Fibroblast of upper back skin (primary cell): ENCODE results near the gene STAT4.

Experiments used
- DNase-seq: peaks from one replicate; pipeline ENCODE4 v3.0.0-alpha.2; 2013

STAT4 gene

GRCh38 chr2:191081411-191082155, 69.2 kb downstream of the STAT4 start:
- peak; percentile 54 for DNase-seq

DNA sequence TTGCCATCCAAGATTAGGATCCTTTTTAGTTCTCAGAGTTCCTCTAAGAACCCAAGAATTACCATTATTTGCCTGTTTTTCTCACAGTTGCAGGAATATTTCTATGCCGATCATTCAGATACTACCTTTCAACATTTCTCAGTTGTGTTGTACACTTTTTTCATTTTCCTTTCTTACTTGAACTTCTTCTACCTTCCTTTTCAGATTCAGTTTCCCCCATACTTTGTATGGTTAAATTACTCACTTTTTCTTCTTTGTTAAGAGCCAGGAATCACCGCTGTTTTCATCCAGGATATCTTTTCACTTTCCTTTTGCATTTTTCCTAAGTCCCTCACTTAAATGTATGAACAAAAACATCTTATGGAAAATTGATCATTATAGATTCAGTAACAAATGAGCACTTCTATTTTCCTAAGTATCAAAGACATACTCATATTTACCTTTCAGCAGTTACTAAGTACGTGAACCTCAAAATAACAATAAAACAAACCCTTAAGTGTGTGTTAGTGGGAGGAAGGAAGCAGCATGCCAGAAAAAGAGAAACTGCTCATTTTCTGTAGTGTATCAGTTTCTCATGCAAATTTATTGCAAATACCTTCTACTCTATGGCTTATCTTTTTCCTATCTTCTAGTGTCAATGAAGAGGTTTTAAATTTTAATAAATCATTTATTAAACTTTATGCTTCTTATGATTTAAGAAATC, 72.5 kb downstream of the STAT4 start:
- no peak for DNase-seq

DNA sequence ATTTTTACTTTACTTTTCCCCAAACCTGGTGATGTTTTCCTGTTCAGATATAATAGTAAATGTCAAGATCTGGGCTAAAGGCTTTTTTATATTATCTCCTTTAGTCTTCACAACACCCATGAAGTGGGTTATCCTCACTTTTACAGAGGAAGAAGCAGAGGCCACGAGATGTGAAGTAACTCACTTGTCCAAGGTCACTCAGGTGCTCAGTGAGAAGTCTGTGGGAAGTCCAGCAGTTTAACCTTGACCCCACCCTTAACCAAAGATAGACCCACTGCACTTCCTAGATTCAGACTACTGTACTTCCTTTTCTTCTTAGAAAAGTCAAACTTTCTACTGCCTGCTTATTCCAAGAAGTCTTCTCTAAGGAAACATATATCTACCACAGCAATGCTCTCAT, 80.5 kb downstream of the STAT4 start:
- no peak for DNase-seq

- no peak for DNase-seq
Observed at GRCh38 chr2:191069606-191070005, 81.2 kb downstream of the STAT4 start.

DNA sequence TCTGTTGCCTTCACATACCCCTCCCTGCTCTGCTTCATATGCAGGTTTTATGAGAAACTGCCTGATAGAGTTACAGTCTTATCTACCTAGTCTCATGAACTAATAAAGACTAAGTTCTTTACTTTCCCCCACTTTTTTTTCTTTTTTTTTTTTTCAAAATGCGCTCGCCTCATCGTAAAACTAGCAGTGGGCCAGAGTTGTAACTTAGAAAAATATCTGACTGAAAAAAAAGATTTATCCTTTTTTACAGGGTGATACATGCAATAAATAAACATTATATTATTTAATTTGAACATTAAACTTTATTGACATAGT, 83.9 kb downstream of the STAT4 start:
- no peak for DNase-seq

GRCh38 chr2:191066197-191066918, 84.4 kb downstream of the STAT4 start:
- no peak for DNase-seq

DNA sequence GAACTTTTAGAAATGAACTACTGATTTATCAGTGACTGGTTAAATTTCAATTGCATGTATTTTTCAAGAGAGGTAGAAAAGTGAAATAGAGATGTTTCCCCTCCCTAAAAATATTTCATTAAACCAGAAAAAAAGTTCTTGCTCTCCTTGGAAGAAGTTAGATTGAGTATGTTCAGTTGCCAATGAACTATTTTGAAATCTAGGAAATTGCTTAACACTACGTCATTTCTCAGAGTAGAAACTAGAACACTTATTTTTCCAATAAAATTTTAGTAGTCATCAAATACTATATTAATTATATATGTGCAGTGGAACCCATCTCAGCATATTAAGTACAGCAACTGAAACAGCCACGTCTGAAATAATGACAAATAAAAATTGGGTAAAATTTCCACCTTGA, 85.0 kb downstream of the STAT4 start:
- no peak for DNase-seq

GRCh38 chr2:191064590-191064989, 86.2 kb downstream of the STAT4 start:
- no peak for DNase-seq

DNA sequence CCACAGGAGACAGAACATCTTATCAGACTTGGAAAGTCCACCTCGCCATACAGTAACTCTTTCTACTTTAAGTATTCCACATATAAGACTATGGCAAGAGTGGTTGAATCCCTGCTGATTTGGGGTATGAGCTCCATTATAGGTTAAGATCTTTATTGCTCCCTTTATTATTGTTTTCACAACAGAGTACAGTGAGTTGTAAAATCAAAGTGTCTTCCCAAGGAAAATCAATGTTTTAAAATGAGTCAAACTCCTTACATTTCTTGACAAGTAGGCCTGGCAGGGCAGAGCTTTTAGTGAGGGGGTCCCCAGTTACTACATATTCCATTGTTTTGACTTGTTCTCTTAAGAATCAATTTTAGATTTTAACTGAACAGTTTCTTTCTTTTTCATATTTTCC, 87.2 kb downstream of the STAT4 start:
- DNase-seq, result no peak

DNA sequence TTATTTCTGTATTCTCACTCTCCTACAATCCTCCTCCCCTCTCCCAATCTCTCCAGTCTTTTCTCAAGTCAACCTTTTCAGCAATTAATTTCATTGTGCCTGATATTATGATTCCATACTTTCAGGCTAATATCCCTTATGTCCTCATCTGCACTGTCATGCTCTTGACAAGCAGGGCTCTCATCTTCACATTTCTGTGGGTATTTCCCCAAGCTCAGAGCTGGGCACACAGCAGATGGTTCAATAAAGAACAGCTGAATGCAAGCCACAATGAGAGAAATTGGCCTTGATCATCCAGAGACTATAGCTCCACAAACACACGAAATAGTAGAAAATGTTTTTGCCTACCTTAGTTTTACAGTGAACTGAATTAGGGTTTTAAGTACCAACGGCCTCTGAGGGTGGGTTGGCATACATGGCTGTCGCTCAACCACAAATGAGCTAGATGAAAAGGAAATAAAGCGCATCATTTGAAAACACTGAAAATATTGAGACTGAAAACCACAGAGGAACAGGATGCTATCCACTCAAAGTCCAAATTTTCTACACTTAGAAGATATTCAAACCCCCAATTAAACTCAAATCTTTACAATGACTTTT, 89.3 kb downstream of the STAT4 start:
- no peak for DNase-seq

- DNase-seq, result no peak
Observed at GRCh38 chr2:191059308-191059707, 91.5 kb downstream of the STAT4 start.

- DNase-seq, result no peak
Observed at GRCh38 chr2:191056228-191056627, 94.6 kb downstream of the STAT4 start.

- no peak for DNase-seq
Observed at GRCh38 chr2:191053256-191053655, 97.5 kb downstream of the STAT4 start.

DNA sequence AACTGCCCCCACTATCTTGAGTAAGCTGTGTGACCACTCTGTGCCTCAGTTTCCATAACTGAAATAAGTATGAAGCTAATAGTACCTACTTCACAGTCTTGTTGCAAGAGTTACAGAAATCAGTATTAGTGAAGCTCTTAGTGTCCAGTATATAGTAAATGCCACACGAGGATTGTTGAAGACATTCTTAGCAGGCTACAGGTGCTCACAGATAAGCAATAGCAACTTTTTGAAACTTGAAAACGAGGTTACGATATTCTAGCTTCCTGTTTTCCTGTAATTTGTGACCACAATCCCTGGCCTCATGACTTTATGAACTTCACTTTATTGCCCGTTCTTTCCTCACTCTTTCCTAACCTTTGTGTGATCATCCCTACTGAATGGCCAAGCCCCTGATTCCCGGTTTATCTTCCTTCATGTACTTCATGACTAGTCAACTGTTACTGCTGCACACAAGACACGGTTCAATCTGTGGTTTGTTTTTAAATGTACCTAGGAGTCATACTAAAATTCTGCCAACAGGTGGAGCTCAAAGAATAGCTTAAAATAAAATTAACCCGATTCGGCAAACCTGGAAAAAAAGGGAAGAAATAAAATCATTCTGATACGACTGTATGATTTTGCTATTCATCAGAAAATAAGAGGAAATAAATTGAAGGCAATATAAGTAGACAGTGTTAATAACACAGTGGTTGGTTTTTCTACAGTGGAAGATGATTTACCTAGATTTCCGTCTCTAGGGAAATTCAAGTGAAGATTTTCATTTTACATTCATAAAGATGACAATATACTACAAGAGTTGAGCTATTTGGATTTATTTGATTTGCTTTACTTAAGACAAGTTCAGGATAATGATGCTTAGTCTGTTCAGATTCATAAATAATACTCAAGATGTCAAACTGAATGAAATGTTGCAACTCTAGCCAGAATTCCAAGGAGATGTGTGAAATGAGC, 98.7 kb downstream of the STAT4 start:
- DNase-seq, result peak; percentile 77

DNA sequence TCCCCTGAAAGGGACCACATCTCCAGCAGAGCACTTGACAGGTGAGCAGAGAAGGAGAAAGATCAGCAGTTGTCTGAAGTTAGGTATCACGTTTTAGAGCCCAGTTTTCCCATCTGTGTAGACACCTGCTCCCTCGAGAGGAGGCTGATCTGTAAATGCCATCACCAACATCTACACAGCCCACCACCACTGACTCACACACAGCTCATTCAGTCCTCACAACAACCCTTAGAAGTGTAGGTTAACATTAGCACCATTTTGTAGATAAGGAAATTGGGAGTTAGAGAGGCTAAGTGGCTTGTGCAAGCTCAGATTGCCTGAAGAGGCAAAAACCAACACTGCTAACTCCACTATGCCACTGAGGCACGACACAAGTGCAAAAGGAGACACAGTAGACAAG, 99.6 kb downstream of the STAT4 start:
- DNase-seq, result no peak

DNA sequence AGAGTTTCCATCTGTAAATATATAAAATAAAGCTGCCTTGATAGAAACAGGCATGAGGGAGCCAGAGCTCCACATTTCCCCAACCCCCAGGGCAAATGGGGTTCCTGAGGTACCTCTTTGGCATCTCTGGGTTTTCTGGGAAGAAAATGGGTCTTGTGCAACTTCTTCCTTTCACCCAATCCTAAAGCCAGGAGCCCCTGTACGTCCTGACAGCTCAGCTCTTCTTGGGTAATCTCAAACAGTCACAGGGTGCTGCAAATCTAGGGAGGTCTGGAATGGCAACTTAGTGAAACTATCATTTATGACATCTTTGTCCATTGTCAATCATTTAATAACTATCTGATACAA, 100.2 kb downstream of the STAT4 start:
- DNase-seq, result peak; percentile 91

GRCh38 chr2:191049728-191050639, 100.8 kb downstream of the STAT4 start:
- DNase-seq, result peak; percentile 98

GRCh38 chr2:191048073-191048472, 102.7 kb downstream of the STAT4 start:
- DNase-seq, result no peak

DNA sequence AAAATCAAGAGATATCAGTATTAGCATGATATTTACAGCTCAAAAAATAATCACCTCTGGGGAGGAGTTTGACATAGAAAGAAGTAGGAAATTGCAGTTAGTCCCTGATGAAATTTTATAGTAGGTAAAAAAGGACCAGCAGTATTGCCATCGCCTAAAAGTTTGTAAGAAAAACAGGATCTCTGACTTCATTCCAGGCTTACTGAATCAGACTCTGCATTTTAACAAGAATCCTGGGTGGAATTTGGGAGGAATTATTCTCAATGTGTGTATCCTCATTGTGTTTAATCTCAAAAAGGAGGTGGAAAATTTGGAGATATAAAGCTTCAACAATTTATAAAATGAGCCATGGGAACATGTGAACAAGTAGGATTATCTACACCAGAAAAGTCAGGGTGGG, 105.7 kb downstream of the STAT4 start:
- peak; percentile 52 for DNase-seq

DNA sequence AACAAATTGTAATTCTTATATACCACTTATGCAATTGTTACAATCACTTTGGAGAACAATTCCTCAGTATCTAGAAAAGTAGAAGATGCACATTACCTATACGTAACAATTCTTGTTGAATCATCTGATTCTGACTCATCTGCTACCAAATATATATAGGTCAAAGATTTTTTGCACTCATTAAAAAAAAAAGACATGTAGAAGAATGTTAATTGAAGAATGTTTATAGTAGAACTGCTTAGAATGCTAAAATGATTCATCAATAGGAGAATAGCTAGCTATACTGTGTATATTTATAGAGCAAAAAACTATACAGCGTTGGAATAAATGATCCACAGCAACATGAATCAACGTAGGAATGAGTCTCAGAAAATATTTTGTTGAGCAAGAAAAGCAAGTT, 107.4 kb downstream of the STAT4 start:
- DNase-seq, result peak; percentile 81

- DNase-seq, result peak; percentile 42
Observed at GRCh38 chr2:191041418-191042161, 109.2 kb downstream of the STAT4 start.
